DOHH2 (cell line): ENCODE results near the gene DCAF17.

Source experiments
- H3F3A ChIP-seq: fragments of 200-600 bp; sonication (generic), shearing (Covaris generic); 2 replicates; pipeline ENCODE4 v1.6.0; 2016; ENCODE audit warnings: antibody characterized with exemption, mild to moderate bottlenecking; ENCODE audit not compliant: control insufficient read depth, insufficient read depth
- H3K27ac ChIP-seq: fragments of 200-600 bp; sonication (generic); 2 replicates; pipeline ENCODE4 v1.5.1; 2014; ENCODE audit warnings: low read depth, mild to moderate bottlenecking, low read length, moderate library complexity
- H3K27me3 ChIP-seq: fragments of 200-600 bp; sonication (generic); 2 replicates; pipeline ENCODE4 v1.6.1; 2014; ENCODE audit warnings: mild to moderate bottlenecking, low read length, mixed read lengths; ENCODE audit not compliant: control insufficient read depth
- H3K36me3 ChIP-seq: fragments of 200-600 bp; sonication (generic); 2 replicates; pipeline ENCODE4 v1.6.1; 2014; ENCODE audit warnings: mild to moderate bottlenecking, low read length, moderate library complexity, mixed read lengths; ENCODE audit not compliant: control insufficient read depth
- H3K4me1 ChIP-seq: fragments of 200-600 bp; sonication (generic); 2 replicates; pipeline ENCODE4 v1.6.1; 2014; ENCODE audit warnings: mild to moderate bottlenecking, low read length, mixed read lengths; ENCODE audit not compliant: control insufficient read depth
- H3K4me2 ChIP-seq: fragments of 200-600 bp; sonication (generic); 2 replicates; pipeline ENCODE4 v1.6.0; 2014; ENCODE audit warnings: mild to moderate bottlenecking, low read length, moderate library complexity
- H3K4me3 ChIP-seq: fragments of 200-600 bp; sonication (generic); 2 replicates; pipeline ENCODE4 v1.5.1; 2014; ENCODE audit warnings: mild to moderate bottlenecking, low read length, mixed read lengths
- H3K79me2 ChIP-seq: fragments of 200-600 bp; sonication (generic); 2 replicates; pipeline ENCODE4 v1.6.1; 2014; ENCODE audit warnings: mild to moderate bottlenecking, low read length, mixed read lengths; ENCODE audit not compliant: control insufficient read depth
- H3K9me2 ChIP-seq: fragments of 200-600 bp; sonication (generic); replicated peaks from 2 replicates; pipeline ENCODE4 v1.6.1; 2014; ENCODE audit warnings: mild to moderate bottlenecking, low read length, mixed read lengths; ENCODE audit not compliant: control insufficient read depth
- H3K9me3 ChIP-seq: fragments of 200-600 bp; sonication (generic); 2 replicates; pipeline ENCODE4 v1.6.1; 2014; ENCODE audit warnings: antibody characterized with exemption, low read length, mixed read lengths; ENCODE audit not compliant: control insufficient read depth, insufficient read depth
- H4K20me1 ChIP-seq: fragments of 200-600 bp; sonication (generic); 2 replicates; pipeline ENCODE4 v1.6.0; 2014; ENCODE audit warnings: low read depth, mild to moderate bottlenecking, antibody characterized with exemption, low read length, moderate library complexity; ENCODE audit not compliant: control insufficient read depth, insufficient read depth
- EZH2phosphoT487 ChIP-seq: fragments of 200-600 bp; sonication (generic); IDR thresholded peaks from 2 replicates; pipeline ENCODE4 v1.6.1; 2017; ENCODE audit warnings: borderline replicate concordance, mild to moderate bottlenecking, antibody characterized with exemption, low read length, moderate library complexity, mixed read lengths
- TF ChIP-seq, protein P1 (sequence below): fragments of 200-600 bp; sonication (generic); IDR thresholded peaks from one replicate; pipeline ENCODE4 v1.5.1; 2014; ENCODE audit warnings: antibody characterized with exemption, mild to moderate bottlenecking, low read depth, low read length; ENCODE audit not compliant: poor library complexity, severe bottlenecking

Gene DCAF17

DNA sequence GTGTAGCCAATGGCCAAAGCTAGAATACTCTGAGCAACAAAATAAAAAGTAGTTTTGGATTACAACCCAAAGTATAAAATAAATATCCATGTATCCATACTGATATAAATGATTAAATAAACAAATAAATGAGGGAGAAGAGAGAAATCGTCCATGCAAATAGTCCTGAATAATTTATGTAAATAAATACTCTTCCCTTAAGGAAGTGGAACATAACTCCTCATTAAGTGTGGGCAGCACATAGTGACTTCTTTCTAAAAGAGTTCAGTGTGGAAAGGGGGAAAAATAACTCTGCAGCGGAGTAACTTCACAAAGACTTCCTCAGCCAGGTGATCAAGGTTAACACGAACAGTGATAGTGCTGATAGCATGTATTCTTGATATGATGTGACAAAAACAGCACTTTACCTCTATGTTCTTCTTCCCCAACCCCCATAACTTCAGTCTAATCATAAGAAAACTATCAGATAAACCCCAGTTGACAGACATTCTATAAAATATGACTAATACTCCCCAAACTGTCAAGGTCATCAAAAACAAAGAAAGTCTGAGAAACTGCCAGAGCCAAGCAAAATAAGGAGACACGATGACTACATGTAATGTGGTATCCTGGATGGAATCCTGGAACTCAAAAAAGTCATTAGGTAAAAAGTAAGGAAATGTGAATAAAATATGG, 31.0 kb upstream of the DCAF17 start:
- Histone ChIP-seq H3K4me2 (no peak overlapping the region), H3K27ac (no peak overlapping the region)

GRCh38 chr2:171404261-171404660, 29.8 kb upstream of the DCAF17 start:
- no peak overlapping the region for H3K27ac ChIP-seq
- H3K4me1 ChIP-seq: peaks cover 33% of the 10 kb centered on the region
- no peaks in the 10 kb centered on the region for H3K36me3 ChIP-seq
- peaks cover 8% of the 10 kb centered on the region for H3K9me3 ChIP-seq
- TF ChIP-seq, protein P1, sequence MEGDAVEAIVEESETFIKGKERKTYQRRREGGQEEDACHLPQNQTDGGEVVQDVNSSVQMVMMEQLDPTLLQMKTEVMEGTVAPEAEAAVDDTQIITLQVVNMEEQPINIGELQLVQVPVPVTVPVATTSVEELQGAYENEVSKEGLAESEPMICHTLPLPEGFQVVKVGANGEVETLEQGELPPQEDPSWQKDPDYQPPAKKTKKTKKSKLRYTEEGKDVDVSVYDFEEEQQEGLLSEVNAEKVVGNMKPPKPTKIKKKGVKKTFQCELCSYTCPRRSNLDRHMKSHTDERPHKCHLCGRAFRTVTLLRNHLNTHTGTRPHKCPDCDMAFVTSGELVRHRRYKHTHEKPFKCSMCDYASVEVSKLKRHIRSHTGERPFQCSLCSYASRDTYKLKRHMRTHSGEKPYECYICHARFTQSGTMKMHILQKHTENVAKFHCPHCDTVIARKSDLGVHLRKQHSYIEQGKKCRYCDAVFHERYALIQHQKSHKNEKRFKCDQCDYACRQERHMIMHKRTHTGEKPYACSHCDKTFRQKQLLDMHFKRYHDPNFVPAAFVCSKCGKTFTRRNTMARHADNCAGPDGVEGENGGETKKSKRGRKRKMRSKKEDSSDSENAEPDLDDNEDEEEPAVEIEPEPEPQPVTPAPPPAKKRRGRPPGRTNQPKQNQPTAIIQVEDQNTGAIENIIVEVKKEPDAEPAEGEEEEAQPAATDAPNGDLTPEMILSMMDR: no peak
- TF ChIP-seq EZH2phosphoT487: no peak
- no peaks in the 10 kb centered on the region for H3F3A ChIP-seq
- H3K4me2 ChIP-seq: no peak overlapping the region
- peaks cover 23% of the 10 kb centered on the region for H3K79me2 ChIP-seq
- H3K27me3 ChIP-seq: no peaks in the 10 kb centered on the region
- H3K4me3 ChIP-seq: no peak overlapping the region
- H4K20me1 ChIP-seq: no peaks in the 10 kb centered on the region
- H3K9me2 ChIP-seq: no peaks in the 10 kb centered on the region

More for the DNA sequence above, 31.0 kb upstream of the DCAF17 start:
- Histone ChIP-seq H3K27me3 (no peaks in the 10 kb centered on the region), H3K36me3 (no peaks in the 10 kb centered on the region), H3K9me2 (no peaks in the 10 kb centered on the region), H3K4me1 (peaks cover 37% of the 10 kb centered on the region), H3K9me3 (peaks cover 8% of the 10 kb centered on the region), H3K79me2 (peaks cover 26% of the 10 kb centered on the region), H4K20me1 (no peaks in the 10 kb centered on the region), H3F3A (no peaks in the 10 kb centered on the region), H3K4me3 (no peak overlapping the region)
- TF ChIP-seq EZH2phosphoT487: no peak
- TF ChIP-seq, protein P1: no peak

GRCh38 chr2:171404719-171405118, 29.3 kb upstream of the DCAF17 start:
- Histone ChIP-seq H3K4me2 (no peak overlapping the region), H3K79me2 (peaks cover 25% of the 10 kb centered on the region), H3K4me3 (no peak overlapping the region), H3K4me1 (peaks cover 32% of the 10 kb centered on the region), H3K9me3 (peaks cover 8% of the 10 kb centered on the region), H4K20me1 (no peaks in the 10 kb centered on the region), H3F3A (no peaks in the 10 kb centered on the region), H3K27me3 (no peaks in the 10 kb centered on the region), H3K27ac (no peak overlapping the region), H3K36me3 (no peaks in the 10 kb centered on the region), H3K9me2 (no peaks in the 10 kb centered on the region)
- TF ChIP-seq, protein P1: no peak
- no peak for TF ChIP-seq EZH2phosphoT487
